Small intestine (tissue), 7 donors: Measurements from ENCODE around the gene PIK3R6. TPM values are rescaled to one million over a fixed set of nuclear protein-coding genes. Genes with fewer than 3 reads are reported as not detected.

ENCODE experiments used
- DNase-seq, 2 donors: peaks; one replicate each; pipeline versions ENCODE4 v3.0.0 to v3.0.0-alpha.2; 2013
- FAIRE-seq: peaks from 2 replicates; lab custom pipeline; 2012; peaks lifted over from hg19 to GRCh38; lab: Jason Lieb, UNC
- H3K27ac ChIP-seq, 3 donors: one replicate each; pipeline ENCODE4 v1.5.1; 2013; ENCODE audit warnings: low read length in 2 of 3, mild to moderate bottlenecking in 2 of 3, control low read depth in 1 of 3, inconsistent platforms in 1 of 3, low read depth in 1 of 3, moderate library complexity in 1 of 3
- H3K27me3 ChIP-seq, 3 donors: one replicate each; pipeline ENCODE4 v1.6.1; 2013; ENCODE audit warnings: low read length in 3 of 3, inconsistent platforms in 1 of 3; ENCODE audit not compliant: control insufficient read depth in 3 of 3, insufficient read depth in 3 of 3
- H3K36me3 ChIP-seq, 3 donors: one replicate each; pipeline ENCODE4 v1.6.1; 2013; ENCODE audit warnings: low read length in 3 of 3, inconsistent platforms in 1 of 3, low read depth in 1 of 3, mild to moderate bottlenecking in 1 of 3, moderate library complexity in 1 of 3; ENCODE audit not compliant: control insufficient read depth in 3 of 3, insufficient read depth in 2 of 3
- H3K4me1 ChIP-seq, 3 donors: one replicate each; pipeline ENCODE4 v1.6.1; 2013; ENCODE audit warnings: low read length in 2 of 3, inconsistent platforms in 1 of 3, low read depth in 1 of 3, mild to moderate bottlenecking in 1 of 3, moderate library complexity in 1 of 3; ENCODE audit not compliant: control insufficient read depth in 3 of 3, insufficient read depth in 2 of 3
- H3K4me3 ChIP-seq, 3 donors: one replicate each; pipeline ENCODE4 v1.5.1; 2013; ENCODE audit warnings: low read length in 3 of 3, control low read depth in 1 of 3, inconsistent platforms in 1 of 3, low read depth in 1 of 3, mild to moderate bottlenecking in 1 of 3, moderate library complexity in 1 of 3
- H3K9me3 ChIP-seq, 2 donors: one replicate each; pipeline ENCODE4 v1.6.1; 2013; ENCODE audit warnings: low read depth in 1 of 2, low read length in 1 of 2; ENCODE audit not compliant: control insufficient read depth in 2 of 2, insufficient read depth in 1 of 2
- WGBS, 3 donors: extraction: QIAGEN DNeasy Blood & Tissue Kit; methylation state at CpG; one replicate each; pipeline ENCODE4 v1.1.7; 2013; 5-methylcytosine and 5-hydroxymethylcytosine counted together
- polyA plus RNA-seq, 4 donors: library from polyadenylated mRNA; stranded (reverse) in 3 of 4; unstranded in 1 of 4; fragments of 200-250 nt in 3 of 4; fragments of 120-200 nt in 1 of 4; gene quantifications; one replicate each; pipeline versions ENCODE4 v1.2.1 to v1.2.3, GENCODE V29; 2013
- donor health status: healthy with polysubstance abuse.
- donor health status: control.
- donor health status: control.
- donor health status: Bipolar disorder and iron deficiency.
- donor health status: healthy.

The PIK3R6 gene
- polyA plus RNA-seq, 4 donors, result 0.25 to 1.9 (median 0.54) TPM; not detected in 1

GRCh38 chr17:8782176-8782575, 85.3 kb downstream of the PIK3R6 start:
- no peaks in the 10 kb centered on the region for H3K27me3 ChIP-seq
- no peaks in the 10 kb centered on the region for H3K36me3 ChIP-seq
- no peak overlapping the region for H3K27ac ChIP-seq
- DNase-seq (no peak), FAIRE-seq (no peak)
- H3K4me1 ChIP-seq, result no peaks in the 10 kb centered on the region
- H3K9me3 ChIP-seq, result no peaks in the 10 kb centered on the region
- H3K4me3 ChIP-seq, result no peak overlapping the region
- WGBS, 3 donors, result 86 to 97% (median 89%) methylated on average over 1 of the region's 1 CpG

- WGBS, 3 donors, result 86 to 89% (median 87%) methylated on average over 4 of the region's 4 CpGs
- Histone ChIP-seq H3K36me3 (no peaks in the 10 kb centered on the region), H3K27ac (no peak overlapping the region), H3K9me3 (no peaks in the 10 kb centered on the region), H3K4me1 (no peaks in the 10 kb centered on the region), H3K4me3 (no peak overlapping the region), H3K27me3 (no peaks in the 10 kb centered on the region)
- FAIRE-seq (no peak), DNase-seq (no peak)
These were observed 85.7 kb downstream of the PIK3R6 start for GRCh38 chr17:8781776-8782175.

- DNase-seq, result no peak
- H3K9me3 ChIP-seq, result peaks cover 0 to 2% of the 10 kb centered on the region in 2 donors
- H3K27me3 ChIP-seq, result no peaks in the 10 kb centered on the region
- no peak for FAIRE-seq
- 72 to 83% (median 79%) methylated on average over 1 of the region's 1 CpG for WGBS, 3 donors
- H3K27ac ChIP-seq, result no peak overlapping the region
- H3K4me3 ChIP-seq, result no peak overlapping the region
- no peaks in the 10 kb centered on the region for H3K4me1 ChIP-seq
- no peaks in the 10 kb centered on the region for H3K36me3 ChIP-seq
These were observed 90.6 kb downstream of the PIK3R6 start for GRCh38 chr17:8776881-8777280.

- Histone ChIP-seq H3K4me3 (no peak overlapping the region), H3K27me3 (no peaks in the 10 kb centered on the region), H3K36me3 (no peaks in the 10 kb centered on the region), H3K9me3 (peaks cover 0 to 2% of the 10 kb centered on the region in 2 donors), H3K4me1 (no peaks in the 10 kb centered on the region), H3K27ac (no peak overlapping the region)
- DNase-seq, result no peak
- no peak for FAIRE-seq
These were observed 91.2 kb downstream of the PIK3R6 start for GRCh38 chr17:8776248-8776647.

GRCh38 chr17:8766731-8767130, 100.7 kb downstream of the PIK3R6 start:
- peaks cover 0 to 7% of the 10 kb centered on the region in 2 donors for H3K9me3 ChIP-seq
- H3K4me3 ChIP-seq, result no peak overlapping the region
- H3K27ac ChIP-seq, result no peak overlapping the region
- no peaks in the 10 kb centered on the region for H3K4me1 ChIP-seq
- 86 to 100% (median 88%) methylated on average over 2 of the region's 2 CpGs for WGBS, 3 donors
- DNase-seq (no peak), FAIRE-seq (no peak)
- H3K27me3 ChIP-seq, result no peaks in the 10 kb centered on the region
- H3K36me3 ChIP-seq, result no peaks in the 10 kb centered on the region

GRCh38 chr17:8762012-8762411, 105.5 kb downstream of the PIK3R6 start:
- H3K4me1 ChIP-seq, result no peaks in the 10 kb centered on the region
- H3K27ac ChIP-seq, result no peak overlapping the region
- WGBS, 3 donors, result 79 to 90% (median 82%) methylated on average over 8 of the region's 8 CpGs
- no peak overlapping the region for H3K4me3 ChIP-seq
- DNase-seq, result no peak
- peaks cover 0 to 9% of the 10 kb centered on the region in 2 donors for H3K9me3 ChIP-seq
- H3K27me3 ChIP-seq, result peaks cover 0 to 2% (median 0%) of the 10 kb centered on the region in 3 donors
- FAIRE-seq, result no peak
- no peaks in the 10 kb centered on the region for H3K36me3 ChIP-seq

GRCh38 chr17:8758137-8758596, 109.3 kb downstream of the PIK3R6 start, which contains the start of gene SPDYE4:
TSS of gene SPDYE4 (minus strand) at chr17:8758546. CDS start at chr17:8758382, 164 bp downstream.
- Histone ChIP-seq H3K4me1 (no peaks in the 10 kb centered on the region), H3K4me3 (no peak within 1 kb of the TSS), H3K36me3 (no peaks in the 10 kb centered on the region), H3K27me3 (peaks cover 0 to 12% (median 0%) of the 10 kb centered on the region in 3 donors), H3K9me3 (peaks cover 0 to 9% of the 10 kb centered on the region in 2 donors), H3K27ac (no peak within 1 kb of the TSS)
- DNase-seq (no peak), FAIRE-seq (no peak)
- 89 to 92% (median 92%) methylated on average over 15 of the region's 15 CpGs for WGBS, 3 donors

GRCh38 chr17:8757189-8757588, 110.3 kb downstream of the PIK3R6 start:
- H3K9me3 ChIP-seq, result peaks cover 0 to 6% of the 10 kb centered on the region in 2 donors
- DNase-seq, result no peak
- H3K27me3 ChIP-seq, result peaks cover 0 to 14% (median 0%) of the 10 kb centered on the region in 3 donors
- H3K36me3 ChIP-seq, result no peaks in the 10 kb centered on the region
- H3K4me1 ChIP-seq, result no peaks in the 10 kb centered on the region
- H3K4me3 ChIP-seq, result no peak overlapping the region
- no peak for FAIRE-seq
- WGBS, 3 donors, result 78 to 86% (median 85%) methylated on average over 13 of the region's 13 CpGs
- no peak overlapping the region for H3K27ac ChIP-seq
